IPS DF 4.7 (cell line): ENCODE measurements around the gene BICC1.

Source experiments
- DNase-seq: peaks from one replicate; pipeline ENCODE4 v3.0.0-alpha.2; 2013; ENCODE audit warnings: low spot score; ENCODE audit errors: extremely low read depth

Gene BICC1

GRCh38 chr10:58647376-58648112 lies 134.9 kb downstream of the BICC1 start:
- DNase-seq = no peak

GRCh38 chr10:58648131-58648530 lies 135.5 kb downstream of the BICC1 start:
- DNase-seq = no peak

GRCh38 chr10:58651040-58651439 lies 138.4 kb downstream of the BICC1 start:
- DNase-seq = no peak

GRCh38 chr10:58651742-58652141 lies 139.1 kb downstream of the BICC1 start:
- no peak for DNase-seq

GRCh38 chr10:58653139-58653538 lies 140.5 kb downstream of the BICC1 start:
- DNase-seq = no peak

- no peak for DNase-seq
Observed at GRCh38 chr10:58660575-58661255, 148.0 kb downstream of the BICC1 start.

GRCh38 chr10:58661336-58661735 lies 148.7 kb downstream of the BICC1 start:
- DNase-seq = no peak

- no peak for DNase-seq
Observed at GRCh38 chr10:58661902-58662301, 149.2 kb downstream of the BICC1 start.

GRCh38 chr10:58662314-58662713 lies 149.6 kb downstream of the BICC1 start:
- DNase-seq = no peak

GRCh38 chr10:58665361-58665760 lies 152.7 kb downstream of the BICC1 start:
- DNase-seq = no peak

- no peak for DNase-seq
Observed at GRCh38 chr10:58666024-58666423, 153.4 kb downstream of the BICC1 start.

GRCh38 chr10:58667658-58668310 lies 155.1 kb downstream of the BICC1 start:
- DNase-seq = no peak

GRCh38 chr10:58672845-58673244 lies 160.2 kb downstream of the BICC1 start:
- no peak for DNase-seq

GRCh38 chr10:58674251-58674650 lies 161.6 kb downstream of the BICC1 start:
- no peak for DNase-seq

- no peak for DNase-seq
Observed at GRCh38 chr10:58675321-58675720, 162.6 kb downstream of the BICC1 start.

- no peak for DNase-seq
Observed at GRCh38 chr10:58691528-58691927, 178.9 kb downstream of the BICC1 start.

GRCh38 chr10:58693919-58694318 lies 181.2 kb downstream of the BICC1 start:
- no peak for DNase-seq

GRCh38 chr10:58695022-58695421 lies 182.3 kb downstream of the BICC1 start:
- no peak for DNase-seq

- DNase-seq = no peak
Observed at GRCh38 chr10:58696736-58697135, 184.1 kb downstream of the BICC1 start.

- no peak for DNase-seq
Observed at GRCh38 chr10:58697691-58698090, 185.0 kb downstream of the BICC1 start.

GRCh38 chr10:58698777-58699356 lies 186.2 kb downstream of the BICC1 start:
- no peak for DNase-seq

- DNase-seq = no peak
Observed at GRCh38 chr10:58700591-58700990, 187.9 kb downstream of the BICC1 start.
